GM19397 (cell line): ENCODE measurements around the gene IGDCC3.

ENCODE experiments used
- ATAC-seq: cut with Tn5 transposase; IDR thresholded peaks from one replicate; pipeline ENCODE4 v1.9.1; 2021; ENCODE audit warnings: mild to moderate bottlenecking, moderate library complexity; ENCODE audit not compliant: unreplicated experiment

The IGDCC3 gene

DNA sequence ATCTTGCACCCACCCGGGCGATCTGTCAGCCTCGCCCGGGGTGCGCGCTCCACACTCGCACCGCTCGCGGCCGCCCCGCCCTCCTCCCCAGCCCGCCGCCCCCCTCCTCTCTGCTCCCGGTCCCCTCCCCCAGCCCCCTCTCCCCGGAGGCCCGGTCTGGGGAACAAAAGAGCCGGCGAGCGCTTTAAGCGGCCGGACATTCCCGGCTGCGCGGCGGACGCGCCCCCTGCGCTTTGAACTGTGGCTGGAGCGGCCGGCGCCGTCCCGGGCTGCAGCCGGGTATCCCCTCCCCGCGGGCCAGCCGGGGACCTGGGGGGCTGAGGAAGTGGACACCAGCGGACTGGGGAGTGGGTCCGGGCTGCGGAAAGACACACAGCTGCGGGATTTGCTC is at the start of gene IGDCC3:
IGDCC3 (minus strand) TSS at position 27 of the 391 bp plus-strand sequence. CDS start 214 bp downstream, outside the sequence.
- ATAC-seq, result no peak

DNA sequence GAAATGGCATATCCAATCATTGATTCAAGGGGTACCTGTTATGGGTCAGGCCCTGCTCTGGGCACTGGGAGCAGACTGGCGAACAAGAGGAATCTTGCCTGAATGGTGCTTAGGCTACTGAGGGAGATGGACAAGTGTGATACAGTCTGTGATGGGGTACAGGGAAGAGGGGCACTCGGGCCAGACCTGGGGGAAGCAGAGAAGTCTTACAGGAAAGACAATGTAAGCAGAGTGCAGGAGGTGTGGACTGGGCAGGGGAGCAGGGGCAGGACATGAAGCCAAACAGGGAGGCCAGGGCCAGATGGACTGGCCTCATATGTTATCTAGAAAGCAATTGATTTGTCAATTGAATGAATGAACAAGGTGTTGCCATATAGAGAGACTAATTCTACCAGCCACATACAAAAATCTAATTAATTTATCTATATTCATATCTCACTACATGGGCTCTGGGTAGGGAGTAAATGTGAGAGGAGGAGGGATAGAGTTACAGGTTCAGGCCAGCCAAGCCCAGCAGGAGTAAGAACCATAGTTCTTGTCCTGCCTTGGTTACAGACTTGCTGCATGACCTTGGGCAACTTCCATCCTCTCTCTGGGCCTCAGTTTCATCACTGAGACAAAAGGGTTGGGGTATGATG is 48.5 kb upstream of the IGDCC3 start:
- ATAC-seq, result no peak

DNA sequence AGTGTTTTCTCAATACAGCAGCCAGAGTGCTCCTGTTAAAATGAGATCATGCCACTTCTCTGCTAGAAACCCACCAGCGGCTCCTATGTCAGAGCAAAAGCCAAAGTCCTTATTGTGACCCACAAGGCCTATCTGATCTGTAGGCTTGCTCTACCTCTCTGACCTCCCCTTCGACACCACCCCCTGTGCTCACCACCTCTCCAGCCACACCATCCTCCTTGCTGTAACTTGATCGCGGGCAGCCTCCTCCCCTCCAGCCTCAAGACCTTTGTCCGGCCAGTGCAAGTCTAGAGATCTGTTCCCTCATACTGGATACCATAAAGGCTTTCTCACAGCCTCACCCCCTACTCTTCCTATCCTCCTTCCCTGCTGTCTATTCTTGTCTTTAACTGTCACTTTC is 46.9 kb upstream of the IGDCC3 start:
- ATAC-seq, result no peak

DNA sequence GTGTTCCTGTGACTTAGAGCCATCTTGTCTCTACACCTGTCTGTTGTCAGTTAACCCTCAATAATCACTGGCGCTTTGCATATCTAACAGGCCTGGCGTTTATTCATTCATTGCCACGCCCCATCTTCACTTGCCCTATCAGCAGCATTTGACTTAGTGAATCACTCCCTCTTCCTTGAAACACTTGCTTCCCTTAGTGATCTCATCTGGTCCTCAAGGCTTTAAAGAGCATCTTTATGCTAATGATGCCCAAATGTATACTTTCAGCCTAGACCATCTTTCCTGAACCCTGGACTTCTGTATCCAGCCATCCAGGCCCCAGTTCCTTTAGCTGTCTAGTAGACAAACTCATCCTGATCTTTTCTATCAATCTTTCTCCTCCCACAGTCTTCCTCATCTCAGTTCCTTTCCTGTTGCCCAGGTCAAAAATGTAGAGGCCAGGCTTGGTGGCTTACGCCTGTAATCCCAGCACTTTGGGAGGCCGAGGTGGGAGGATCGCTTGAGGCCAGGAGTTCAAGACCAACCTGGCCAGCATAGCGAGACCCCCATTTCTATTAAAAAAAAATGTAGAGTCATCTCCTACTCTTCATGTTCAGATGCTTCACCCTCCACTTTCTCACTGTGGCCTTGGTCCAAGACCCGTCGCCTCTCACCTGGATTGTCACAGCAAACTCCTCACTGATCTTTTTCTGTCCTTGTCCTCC is 46.3 kb upstream of the IGDCC3 start:
- ATAC-seq, result no peak

DNA sequence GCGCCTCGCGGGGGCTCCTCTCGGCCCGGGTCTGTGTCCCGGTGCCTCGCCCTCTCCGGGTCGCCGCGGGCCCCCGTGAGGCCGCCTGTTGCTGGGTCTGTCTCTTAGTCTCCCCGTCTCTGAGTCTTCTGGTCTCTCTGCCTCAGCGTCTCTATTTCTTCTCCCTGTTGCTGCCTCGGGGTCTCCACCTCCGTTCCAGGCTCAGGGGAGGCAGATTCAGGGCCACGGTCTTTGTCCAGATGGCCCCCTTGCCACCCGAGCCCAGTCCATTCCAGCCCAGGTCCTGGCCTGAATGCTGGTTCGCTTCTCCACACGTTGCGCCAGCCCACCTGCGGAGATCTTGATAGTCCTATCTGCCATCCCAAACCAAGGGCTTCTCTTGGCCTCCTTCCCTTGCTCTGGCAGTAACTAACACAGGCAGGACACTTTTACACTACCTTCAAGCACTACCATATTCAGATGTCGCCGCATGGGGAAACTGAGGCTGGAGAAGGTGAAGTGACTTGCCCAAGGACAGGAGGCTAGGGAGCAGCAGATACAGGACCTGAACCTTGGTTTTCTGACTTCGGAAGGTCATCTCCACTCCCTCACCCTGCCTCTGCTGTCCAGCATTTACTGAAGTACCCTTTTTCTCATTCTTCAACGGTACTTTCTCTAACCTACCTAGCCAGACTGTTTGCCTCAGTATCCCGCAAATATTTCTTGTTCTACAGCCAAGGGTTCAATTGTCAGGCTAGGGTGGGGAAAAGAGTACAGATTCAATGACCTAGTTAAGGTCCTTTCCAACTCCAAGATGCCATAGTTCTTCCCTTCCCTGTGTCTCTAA is 45.6 kb upstream of the IGDCC3 start:
- ATAC-seq, result no peak

DNA sequence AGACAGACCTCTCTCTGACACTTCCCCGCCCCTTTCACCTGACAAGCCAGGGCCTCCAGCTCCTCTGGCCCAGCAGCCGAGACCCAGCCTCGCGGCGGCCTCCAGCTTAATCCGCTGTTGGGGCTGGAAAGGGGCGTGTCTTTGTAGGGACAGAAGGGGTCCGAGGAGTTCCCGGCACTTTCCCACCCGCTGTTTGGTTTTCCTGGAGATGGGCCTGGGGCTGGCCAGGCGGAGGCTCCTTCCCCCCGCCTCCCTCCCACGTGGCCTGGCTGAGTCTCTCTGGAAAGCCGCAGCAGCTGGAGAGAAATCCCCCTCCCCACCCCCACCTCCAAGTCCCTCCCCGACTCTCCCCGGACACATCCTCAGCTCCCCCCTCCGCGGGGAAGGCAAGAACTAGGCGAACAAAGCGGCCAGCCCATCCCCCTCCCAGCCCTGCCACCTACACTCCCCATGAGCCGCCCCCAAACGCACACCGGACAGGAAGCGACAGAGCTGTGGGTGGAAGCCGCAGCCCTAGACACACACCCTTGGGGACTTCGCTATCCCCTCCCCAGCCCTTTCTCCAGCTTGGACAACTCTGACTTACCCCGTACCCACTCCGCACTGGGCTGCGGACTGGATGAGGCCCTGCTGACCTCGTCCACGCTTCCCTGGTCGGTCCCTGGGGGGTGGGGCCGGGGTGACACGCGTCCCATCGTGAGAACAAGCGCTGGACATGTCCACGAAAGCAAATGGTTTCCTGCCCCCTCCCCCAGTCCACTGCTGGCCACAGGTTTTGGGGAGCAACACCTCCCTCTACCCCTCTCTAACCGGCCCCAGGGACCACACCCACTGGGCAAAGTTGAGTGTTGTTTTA is 43.8 kb upstream of the IGDCC3 start:
- ATAC-seq, result no peak

DNA sequence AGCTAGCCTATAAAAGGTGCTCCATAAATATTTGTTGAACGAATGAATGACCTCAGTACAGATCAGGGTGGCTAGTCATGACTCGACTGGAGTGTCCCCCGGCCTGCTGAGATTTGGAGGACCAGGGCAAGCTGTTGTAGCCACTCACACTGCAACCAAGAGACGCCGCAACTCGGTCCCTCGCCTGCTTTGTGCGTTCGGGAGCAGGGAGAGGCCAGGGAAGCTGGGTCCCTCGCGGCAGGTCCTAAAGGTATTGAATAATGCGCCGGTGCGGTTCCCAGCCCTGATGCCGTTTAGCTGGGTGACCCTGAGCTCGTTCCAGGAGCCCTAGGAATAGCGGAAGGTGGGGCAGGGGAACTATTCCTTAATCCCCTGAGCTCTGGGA is 43.2 kb upstream of the IGDCC3 start:
- ATAC-seq, result no peak

DNA sequence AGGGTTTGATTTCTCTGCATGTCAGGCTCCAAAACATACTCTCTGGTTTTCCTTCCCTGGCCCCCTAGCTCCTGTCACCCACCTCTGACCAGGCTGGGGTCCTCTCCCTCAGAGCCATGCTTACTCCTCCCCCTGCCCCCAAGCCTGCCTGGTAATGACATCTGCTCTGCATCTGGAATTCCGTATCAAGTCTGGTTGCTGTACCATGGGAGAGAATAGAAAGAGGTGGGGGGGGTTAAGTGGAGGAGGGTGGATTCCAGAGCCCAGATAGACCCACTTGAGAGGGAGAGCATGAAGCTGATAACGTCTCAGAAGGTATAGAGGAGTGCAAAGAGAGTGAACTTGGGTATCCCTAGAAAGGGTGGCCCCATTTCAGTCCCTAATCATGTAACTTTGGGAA is 40.8 kb upstream of the IGDCC3 start:
- no peak for ATAC-seq

DNA sequence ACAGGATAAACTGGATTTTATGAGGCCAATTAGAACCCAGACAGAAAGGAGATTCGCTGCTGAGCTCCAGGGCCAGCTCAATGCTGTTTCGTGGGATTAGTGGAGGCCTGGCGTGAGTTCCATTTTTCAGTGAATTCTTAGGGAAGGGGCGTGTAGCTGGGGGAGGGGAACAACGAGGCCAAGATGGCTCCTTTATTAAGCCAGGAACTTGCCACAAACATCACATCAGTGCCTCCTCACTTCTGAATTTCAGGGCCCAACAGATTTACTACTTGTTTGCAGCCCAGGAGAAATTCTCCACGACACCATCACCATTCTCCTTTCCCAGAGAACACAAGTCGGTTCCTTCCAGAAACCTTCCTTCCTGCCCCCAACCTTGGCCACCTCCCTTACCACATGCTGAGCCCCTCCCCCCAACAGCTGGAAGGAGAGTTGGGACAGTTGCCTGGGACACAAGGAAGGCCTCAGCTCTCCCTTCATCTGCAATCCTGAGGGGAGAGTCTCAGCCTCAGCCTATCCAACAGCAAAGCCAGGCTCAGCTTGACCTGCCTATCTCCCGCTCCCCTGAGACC is 39.1 kb upstream of the IGDCC3 start:
- no peak for ATAC-seq

DNA sequence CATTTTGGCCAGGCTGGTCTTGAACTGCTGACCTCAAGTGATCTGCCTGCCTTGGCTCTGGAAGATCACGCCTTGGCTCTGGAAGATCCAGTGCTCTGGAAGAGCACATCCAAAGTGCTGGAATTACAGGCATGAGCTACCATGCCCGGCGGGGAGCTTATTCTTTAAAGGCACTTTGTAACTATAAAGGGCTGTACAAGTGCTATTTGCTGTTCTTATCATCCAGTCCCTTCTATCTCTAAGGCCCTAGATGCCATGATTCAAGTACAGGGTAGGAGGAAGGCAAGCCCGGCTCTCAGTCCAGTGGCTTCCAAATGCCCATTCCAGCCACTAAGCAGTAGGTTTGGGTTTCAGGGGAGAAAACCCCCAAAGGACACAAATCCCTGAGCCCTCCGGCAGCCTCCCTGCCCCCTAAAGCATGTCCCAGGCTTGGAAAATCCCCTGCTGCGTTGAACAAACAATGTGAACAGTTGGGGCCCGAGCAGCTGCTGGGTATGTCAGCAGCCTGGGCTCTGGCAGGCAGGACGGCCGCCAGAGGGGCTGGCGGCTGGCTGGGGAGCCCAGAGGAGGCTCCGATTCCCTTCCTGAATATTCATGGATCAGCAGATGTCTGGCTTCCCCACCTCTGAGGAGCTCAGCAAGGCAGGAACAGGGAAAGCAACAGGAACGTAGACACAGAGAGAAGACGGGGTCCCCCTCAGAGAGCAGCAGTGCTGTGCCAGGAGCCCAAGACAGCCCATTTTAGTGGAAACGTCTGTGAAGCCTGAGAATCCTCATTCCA is 37.2 kb upstream of the IGDCC3 start:
- no peak for ATAC-seq

DNA sequence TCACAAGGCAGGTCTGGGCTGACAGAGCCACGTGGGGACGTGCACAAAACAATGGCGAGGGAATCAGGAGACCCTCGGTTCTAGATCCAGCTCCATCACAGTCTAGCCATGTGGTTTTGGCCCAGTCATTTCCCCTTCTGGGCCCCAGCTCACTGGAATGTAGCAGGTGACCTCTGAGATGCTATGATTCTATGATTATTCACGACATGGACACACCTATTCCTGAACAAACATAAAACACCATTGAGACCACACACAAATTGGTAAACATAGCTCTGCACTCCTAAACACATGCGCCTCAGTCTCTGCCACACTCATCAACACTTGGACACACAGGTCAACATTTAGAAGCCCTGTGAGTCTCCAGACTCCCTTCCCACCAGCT is 36.0 kb upstream of the IGDCC3 start:
- no peak for ATAC-seq

DNA sequence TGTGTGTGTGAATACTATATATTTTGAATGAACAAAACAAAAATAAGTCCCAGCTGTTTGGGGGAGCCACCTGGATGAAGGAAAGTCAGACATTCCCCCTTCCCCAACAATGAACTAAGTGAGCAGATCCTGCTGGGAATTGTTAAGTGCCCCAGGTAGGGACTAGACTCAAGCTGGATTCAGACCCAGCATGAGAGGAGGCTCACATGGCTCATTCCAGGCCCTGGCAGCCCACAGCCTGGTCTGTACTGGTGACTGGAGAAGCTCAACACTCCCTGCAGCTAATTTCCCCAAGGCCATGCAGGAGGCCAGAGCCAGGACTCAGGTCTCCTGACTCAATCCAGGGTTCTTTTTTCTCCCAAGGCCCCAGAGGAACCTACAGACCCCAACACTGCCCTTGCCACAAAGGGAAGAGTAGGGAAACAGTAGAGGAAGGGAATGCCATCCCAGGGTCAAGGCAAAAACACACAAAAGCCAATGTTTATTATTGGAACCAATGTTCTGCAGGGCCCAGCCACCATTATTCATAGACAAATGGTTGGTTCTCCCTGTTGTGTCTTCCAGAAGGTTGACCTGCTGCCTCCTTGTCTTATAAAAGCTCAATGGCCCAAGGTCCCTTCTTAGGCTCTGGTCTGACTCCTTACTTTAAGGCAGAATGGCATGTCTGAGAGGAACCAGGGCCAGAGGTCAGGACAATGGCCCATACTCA is 35.4 kb upstream of the IGDCC3 start:
- ATAC-seq, result no peak

DNA sequence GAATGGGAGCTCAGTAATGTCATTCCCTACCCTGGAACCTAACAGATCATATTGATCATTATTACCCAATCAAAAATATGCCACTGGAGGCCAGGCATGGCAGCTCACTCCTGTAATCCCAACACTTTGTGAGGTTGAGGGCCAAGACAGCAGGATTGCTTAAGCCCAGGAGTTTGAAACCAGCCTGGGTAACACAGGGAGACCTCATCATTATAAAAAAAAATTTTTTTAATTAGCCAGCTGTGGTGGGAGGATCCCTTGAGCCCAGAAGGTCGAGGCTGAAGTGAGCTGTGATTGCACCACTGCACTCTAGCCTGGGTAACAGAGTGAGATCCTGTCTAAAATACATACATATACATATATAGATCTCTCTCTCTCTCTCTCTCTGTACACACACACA is 34.8 kb upstream of the IGDCC3 start:
- ATAC-seq, result no peak

DNA sequence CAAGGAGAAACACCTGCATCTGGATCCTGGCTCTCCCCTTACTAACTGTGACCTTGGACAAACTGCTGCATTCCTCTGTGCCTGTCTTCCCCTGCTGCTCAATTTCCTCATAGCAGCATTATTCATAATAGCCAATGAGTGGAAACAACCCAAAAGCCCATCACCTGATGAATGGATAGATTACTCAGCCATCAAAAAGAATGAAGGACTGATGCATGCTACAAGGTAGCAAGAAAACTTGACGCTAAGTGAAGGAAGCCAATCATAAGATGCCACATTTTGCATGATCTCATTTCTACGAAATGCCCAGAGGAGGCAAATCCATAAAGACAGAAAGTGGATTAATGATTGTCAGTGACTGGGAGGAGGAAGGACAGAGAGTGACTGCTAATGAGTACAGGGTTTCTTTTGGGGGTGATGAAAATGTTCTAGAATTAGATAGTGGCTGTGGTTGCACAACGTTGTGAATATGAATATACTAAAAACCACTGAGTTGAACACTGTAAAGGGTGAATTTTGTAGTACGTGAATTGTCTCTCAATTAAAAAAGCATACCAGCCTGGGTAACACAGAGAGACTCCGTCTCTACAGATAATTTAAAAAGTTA is 33.8 kb upstream of the IGDCC3 start:
- ATAC-seq, result no peak

DNA sequence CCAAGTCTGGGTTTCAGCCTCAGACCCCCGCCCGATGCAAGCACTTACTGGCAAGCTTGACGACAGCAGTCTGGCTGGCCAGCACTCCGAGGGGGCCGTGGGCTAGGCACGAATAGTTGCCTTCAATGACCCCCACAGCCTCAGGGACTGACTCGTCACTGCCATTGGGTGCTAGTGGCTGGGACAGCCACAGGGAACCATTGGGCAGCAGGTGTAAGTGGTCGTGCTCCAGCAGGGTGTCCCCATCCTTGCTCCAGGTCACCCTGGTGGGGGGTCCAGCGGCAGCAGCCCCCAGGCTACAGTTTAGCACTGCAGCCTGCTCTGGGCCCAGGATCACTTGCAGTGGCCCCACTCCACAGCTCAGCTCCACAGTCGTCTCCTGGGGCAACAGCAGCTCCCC is 33.2 kb upstream of the IGDCC3 start:
- ATAC-seq, result no peak

DNA sequence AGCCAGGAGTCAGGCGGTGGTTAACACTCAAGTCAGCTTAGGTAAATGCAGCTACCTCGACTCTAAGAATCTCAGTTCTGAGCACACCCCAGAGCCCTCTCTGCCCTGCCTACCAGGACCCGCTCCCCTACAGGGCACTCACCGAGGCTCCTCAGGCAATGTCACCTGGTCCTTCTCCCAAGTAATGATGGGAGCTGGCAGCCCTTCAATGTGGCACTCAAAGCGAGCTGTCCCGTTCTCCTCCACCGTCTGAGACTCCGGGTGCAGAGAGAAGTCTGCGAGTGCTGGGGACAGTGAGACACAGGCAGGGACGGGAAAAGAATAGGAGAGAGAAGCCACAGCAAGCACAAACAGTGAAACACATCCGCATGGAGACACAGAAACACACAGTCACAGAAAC is 32.2 kb upstream of the IGDCC3 start:
- no peak for ATAC-seq

DNA sequence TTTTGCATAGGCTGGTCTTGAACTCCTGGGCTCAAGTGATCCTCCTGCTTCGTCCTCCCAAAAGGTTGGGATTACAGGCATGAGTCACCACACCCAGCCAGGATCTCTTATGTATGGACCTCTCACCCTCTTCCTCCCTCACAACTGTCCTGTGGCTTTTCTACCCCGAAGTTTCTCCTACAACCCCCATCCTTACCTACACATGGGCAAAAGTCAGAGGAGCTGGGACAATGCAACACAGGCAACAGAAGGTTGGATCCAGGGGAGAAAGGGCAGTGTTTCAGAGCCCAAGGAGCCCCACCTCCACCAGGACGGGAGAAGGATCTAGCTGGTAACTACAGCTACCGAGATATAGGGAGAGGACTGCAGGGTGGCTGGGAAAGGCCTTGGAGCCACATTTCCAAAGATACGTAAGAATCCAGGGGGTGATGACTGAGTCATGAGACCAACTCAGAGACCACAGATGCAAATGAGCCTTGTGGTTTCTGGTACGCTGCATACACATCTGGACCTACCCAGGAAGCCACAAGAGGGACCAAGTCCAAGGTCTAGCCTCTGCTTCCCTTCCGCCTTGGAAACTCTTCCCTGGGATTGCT is 31.3 kb upstream of the IGDCC3 start:
- no peak for ATAC-seq

DNA sequence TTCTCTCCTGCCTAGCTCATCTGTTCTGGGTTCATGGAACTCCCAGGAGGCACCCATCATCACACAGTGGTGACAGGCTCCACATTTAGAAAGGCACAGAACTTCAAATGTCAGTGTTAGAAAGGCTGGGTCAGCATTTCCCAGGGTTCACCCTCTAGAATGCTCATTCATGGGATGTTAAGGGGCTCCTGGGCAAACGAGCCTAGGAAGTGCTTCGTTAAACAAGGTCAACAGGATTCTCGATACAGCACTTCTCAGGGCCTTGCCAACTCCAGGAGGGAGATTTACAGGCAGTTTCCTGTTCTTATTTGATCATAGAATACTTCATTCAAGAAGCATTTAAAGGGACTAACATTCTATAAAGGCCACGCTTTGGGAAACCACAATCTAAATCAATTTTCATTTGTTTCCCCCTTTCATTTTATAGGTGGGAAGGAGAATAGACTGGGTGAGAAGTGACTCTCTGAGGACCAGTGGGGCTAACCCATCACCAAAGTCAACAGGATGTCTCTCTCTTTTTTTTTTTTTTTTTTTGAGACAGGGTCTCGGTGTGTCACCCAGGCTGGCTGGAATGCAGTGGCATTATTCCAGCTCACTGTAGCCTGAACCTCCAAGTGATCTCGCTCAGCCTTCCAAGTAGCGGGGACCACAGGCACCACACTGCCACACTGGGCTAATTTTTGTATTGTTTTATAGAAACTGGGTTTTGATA is 30.7 kb upstream of the IGDCC3 start:
- no peak for ATAC-seq
